ENCODE measurements around the gene NME3. TPM values are rescaled to one million over a fixed set of nuclear protein-coding genes. Genes with fewer than 3 reads are reported as not detected.

Gene NME3
- total and polyA plus RNA-seq, 9 of the 15 experiments (the other 6 are each of a cell fraction or from before 2014, with no cell fraction given), result 0.68 to 76.3 (median 11.5) TPM

- TF ChIP-seq E2F8 (IDR thresholded peaks at IDR 0.05; ENCODE audit: low read depth, partially characterized antibody) (peak; percentile 51), ZNF780A (CRISPR knock-in tag; IDR thresholded peaks at IDR 0.05) (0 out of 2 replicates have a peak, but pooled peaks have one; percentile 38), ATF1 (CRISPR knock-in tag; IDR thresholded peaks at IDR 0.05) (no peak), ATF1 (tag; IDR thresholded peaks at IDR 0.05) (peak; percentile 31), RERE (CRISPR knock-in tag; IDR thresholded peaks at IDR 0.05; ENCODE audit: borderline replicate concordance) (0 out of 2 replicates have a peak, but pooled peaks have one; percentile 10), SUPT5H (IDR thresholded peaks at IDR 0.05) (peak; percentile 48), CREB1 (IDR thresholded peaks at IDR 0.05) (no peak; the same call in 1 of the 2 replicates), CREB1 (CRISPR knock-in tag; IDR thresholded peaks at IDR 0.05) (no peak), ELK3 (CRISPR knock-in tag; IDR thresholded peaks at IDR 0.05) (no peak), NR2C1 (IDR thresholded peaks at IDR 0.05) (no peak), NR2C1 (tag; IDR thresholded peaks at IDR 0.05) (no peak), POLR2B (IDR thresholded peaks at IDR 0.05; ENCODE audit: low read depth, partially characterized antibody) (peak; percentile 68), RBFOX2 (IDR thresholded peaks at IDR 0.05; ENCODE audit: low read depth, low read length) (peak; percentile 67), GABPB1 (CRISPR knock-in tag; IDR thresholded peaks at IDR 0.05) (peak; percentile 58; the same call in 1 of the 2 replicates), SAFB (IDR thresholded peaks at IDR 0.05; ENCODE audit: borderline replicate concordance, low read depth, low read length) (peak; percentile 51; the same call in 1 of the 2 replicates), KDM5B (IDR thresholded peaks at IDR 0.05; ENCODE audit: insufficient replicate concordance, low read depth, low read length) (peak; percentile 28), ZBTB17 (CRISPR knock-in tag; IDR thresholded peaks at IDR 0.05) (no peak)
- TF ChIP-seq, protein P1, sequence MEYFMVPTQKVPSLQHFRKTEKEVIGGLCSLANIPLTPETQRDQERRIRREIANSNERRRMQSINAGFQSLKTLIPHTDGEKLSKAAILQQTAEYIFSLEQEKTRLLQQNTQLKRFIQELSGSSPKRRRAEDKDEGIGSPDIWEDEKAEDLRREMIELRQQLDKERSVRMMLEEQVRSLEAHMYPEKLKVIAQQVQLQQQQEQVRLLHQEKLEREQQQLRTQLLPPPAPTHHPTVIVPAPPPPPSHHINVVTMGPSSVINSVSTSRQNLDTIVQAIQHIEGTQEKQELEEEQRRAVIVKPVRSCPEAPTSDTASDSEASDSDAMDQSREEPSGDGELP (CRISPR knock-in tag; IDR thresholded peaks at IDR 0.05; ENCODE audit: borderline replicate concordance), result peak; percentile 42
Measured at GRCh38 chr16:1770328-1771187, 785 bp downstream of the NME3 start (continued).
